H54 (cell line): ENCODE measurements around the gene RPGRIP1.

Experiments used
- DNase-seq: peaks from one replicate; pipeline ENCODE4 v3.0.0; 2011; ENCODE audit warnings: low spot score, mixed read lengths; ENCODE audit not compliant: insufficient read length
- FAIRE-seq: peaks from 3 replicates; lab custom pipeline; 2011; peaks lifted over from hg19 to GRCh38; lab: Jason Lieb, UNC
- POLR2A ChIP-seq: IDR thresholded peaks from 2 replicates; pipeline ENCODE4 v1.6.1; 2011; ENCODE audit warnings: low read depth, mild to moderate bottlenecking, low read length

Gene RPGRIP1

DNA sequence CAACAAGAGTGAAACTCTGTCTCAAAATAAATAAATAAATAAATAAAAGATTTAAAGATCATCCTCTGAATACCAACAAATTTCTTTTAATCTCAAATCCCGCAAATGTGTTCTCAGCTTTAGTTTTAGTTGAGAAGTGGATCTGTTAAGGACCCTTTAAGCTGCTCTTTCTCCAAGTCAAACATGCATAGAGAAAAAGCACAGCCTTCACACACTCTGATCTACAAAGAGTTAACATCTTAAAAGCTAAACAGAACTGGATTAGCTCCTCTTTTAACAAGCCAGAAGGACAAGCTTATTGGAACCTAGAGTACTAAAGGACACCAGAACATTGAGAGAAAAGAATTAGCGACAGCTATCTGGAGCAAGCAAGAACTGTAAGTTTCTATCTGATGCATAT is at the start of gene RPGRIP1:
Gene RPGRIP1, plus strand, starts transcription at position 301 of the 400 bp plus-strand sequence. CDS start 7,894 bp downstream, outside the sequence.
- DNase-seq (no peak), FAIRE-seq (no peak)
- TF ChIP-seq POLR2A, result no peak

- TF ChIP-seq POLR2A, result no peak
- no peak for FAIRE-seq
- no peak for DNase-seq
Observed at GRCh38 chr14:21231020-21231652, 48.7 kb upstream of the RPGRIP1 start.

DNA sequence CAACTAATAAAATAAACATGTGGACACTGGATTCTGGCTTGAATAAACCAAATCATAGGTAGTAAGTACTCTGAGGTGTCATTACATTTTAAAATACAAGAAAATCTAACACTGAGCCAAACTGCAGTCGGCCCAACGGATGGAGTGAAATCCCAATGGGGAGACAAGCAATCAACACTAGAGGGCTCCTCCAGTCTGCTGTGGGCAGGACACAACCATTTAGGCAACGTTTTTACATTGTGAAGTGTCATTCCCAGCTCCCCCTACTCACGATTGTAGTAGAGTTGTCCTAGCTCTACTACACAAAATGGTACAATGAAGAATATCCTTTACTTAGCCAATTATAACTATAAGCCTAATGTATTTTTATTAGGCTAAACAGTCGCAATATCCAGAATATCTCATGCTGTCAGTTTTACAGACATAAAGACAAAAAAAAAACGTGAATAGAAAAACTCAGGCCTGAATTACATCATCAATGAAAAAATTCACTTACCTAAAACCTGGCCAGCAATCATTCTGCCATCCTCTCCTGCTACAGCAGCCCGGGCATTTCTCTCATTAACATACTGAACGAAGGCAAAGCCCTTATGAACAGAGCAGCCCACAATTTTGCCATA is 46.3 kb upstream of the RPGRIP1 start:
- no peak for DNase-seq
- TF ChIP-seq POLR2A, result no peak
- FAIRE-seq, result no peak

DNA sequence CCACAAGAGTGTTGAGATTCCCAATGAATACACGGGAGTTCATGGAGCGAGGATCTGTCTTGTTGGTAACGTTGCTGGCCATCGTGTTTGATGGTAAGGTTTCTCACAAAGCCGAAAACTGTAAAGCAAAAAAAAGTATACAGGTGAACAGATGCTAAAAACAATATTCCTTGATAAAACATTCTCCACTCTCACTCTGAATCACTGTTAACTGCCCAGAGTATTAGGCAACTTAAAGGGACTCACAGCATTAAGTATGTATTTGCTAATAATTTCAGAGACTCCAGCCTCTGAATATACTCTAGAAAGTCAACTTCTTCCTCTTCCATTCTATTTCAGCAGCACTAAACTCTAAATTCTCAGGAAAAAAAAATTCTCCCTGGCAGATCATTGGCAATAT is 45.8 kb upstream of the RPGRIP1 start:
- DNase-seq (no peak), FAIRE-seq (no peak)
- TF ChIP-seq POLR2A, result no peak

- no peak for DNase-seq
- TF ChIP-seq POLR2A, result no peak
- FAIRE-seq, result no peak
Observed at GRCh38 chr14:21236948-21237797, 42.7 kb upstream of the RPGRIP1 start.

GRCh38 chr14:21238823-21239518 is 40.9 kb upstream of the RPGRIP1 start:
- TF ChIP-seq POLR2A, result no peak
- DNase-seq (no peak), FAIRE-seq (no peak)

DNA sequence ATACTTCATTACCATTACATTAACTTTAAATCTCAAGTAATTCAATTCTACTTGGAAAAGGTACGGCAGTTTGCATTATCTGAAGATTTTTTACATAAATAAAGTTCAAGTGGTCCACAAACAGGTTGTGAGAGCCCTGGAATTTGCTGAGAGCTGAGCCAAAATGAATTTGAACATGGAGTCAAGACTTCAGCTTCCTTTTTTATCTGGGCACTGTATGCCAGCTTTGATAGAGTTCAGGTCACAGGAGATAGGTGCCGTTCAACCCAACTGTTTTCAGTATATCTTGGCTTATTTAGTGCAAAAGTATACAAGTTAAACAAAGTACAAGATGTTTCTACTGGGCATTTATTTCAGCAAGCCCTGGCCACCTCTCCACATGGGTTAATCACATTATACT is 39.5 kb upstream of the RPGRIP1 start:
- TF ChIP-seq POLR2A, result no peak
- DNase-seq (no peak), FAIRE-seq (no peak)

DNA sequence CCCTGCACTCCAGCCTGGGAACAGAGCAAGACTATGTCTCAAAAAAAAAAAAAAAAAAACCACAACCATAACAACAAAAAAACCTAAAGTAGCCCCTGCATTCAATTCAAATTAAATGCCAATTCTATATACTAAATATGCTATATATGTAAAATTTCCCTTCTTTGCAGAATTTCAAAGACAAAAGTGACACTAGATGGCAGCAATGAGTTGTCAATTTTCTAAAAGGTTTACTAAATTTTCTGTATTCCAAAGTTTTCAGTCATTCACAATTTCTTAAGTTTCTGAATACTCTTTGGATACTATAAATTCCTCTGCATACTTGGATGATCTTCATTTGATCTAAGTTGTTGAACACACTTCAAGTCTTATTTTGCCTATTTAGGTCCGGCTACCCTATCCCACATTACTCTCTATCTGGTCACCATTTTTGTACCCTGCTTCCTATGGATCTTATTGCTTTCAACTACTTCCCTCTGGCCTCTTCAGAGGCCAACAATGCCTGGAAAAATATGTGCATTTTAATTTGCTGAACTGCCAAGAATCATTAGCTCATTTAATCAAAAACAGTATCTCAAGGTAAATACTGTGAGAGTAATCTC is 38.6 kb upstream of the RPGRIP1 start:
- no peak for TF ChIP-seq POLR2A
- no peak for FAIRE-seq
- no peak for DNase-seq

DNA sequence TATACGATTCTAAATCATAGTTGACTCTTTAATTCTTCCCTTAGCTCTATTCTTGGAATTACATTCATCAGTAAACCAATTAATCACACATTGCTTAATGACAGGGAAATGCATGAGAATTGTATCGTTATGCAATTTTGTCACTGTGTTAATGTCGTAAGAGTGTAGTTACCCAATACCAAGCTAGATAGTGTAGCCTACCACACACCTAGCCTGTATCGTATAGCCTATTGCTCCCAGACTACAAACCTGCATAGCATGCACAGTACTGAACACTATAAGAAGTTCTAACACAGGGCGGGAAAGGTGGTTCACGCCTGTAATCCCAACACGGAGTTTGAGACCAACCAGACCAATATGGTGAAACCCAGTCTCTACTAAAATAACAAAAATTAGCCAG is 35.3 kb upstream of the RPGRIP1 start:
- TF ChIP-seq POLR2A, result no peak
- FAIRE-seq, result no peak
- no peak for DNase-seq

DNA sequence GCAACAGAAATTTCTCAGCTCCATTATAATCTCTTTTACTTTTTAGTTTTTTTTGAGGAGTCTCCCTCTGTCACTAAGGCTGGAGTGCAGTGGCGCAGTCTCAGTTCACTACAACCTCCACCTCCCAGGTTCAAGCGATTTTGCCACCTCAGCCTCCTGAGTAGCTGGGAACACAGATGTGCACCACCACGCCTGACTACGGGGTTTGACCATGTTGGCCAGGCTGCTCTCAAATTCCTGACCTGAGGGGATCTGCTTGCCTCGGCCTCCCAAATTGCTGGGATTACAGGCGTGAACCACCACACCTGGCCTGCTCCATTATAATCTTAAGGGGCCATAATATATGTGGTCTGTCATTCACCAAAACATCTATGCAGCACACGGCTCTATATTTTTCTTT is 34.1 kb upstream of the RPGRIP1 start:
- DNase-seq (no peak), FAIRE-seq (no peak)
- no peak for TF ChIP-seq POLR2A

DNA sequence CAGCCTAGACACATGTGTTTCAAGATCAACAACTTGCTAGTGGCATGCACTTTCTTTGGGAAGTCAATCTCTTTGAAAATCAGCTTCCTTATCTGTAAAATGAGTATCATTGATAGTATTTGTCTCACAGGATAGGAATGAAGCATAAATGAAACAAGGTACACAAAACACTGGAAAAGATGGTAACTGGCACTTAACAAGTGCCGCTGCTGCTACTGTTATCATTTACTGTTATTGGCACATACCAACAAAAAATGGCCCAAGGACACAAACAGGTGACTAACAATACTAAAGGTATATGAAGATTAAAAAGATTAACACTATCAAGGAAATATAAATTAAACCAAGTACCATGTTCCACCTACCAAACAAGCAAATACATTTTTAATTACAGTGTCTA is 31.5 kb upstream of the RPGRIP1 start:
- FAIRE-seq, result no peak
- no peak for TF ChIP-seq POLR2A
- no peak for DNase-seq

- no peak for TF ChIP-seq POLR2A
- FAIRE-seq (no peak), DNase-seq (no peak)
Observed at GRCh38 chr14:21248739-21249411, 31.0 kb upstream of the RPGRIP1 start.

DNA sequence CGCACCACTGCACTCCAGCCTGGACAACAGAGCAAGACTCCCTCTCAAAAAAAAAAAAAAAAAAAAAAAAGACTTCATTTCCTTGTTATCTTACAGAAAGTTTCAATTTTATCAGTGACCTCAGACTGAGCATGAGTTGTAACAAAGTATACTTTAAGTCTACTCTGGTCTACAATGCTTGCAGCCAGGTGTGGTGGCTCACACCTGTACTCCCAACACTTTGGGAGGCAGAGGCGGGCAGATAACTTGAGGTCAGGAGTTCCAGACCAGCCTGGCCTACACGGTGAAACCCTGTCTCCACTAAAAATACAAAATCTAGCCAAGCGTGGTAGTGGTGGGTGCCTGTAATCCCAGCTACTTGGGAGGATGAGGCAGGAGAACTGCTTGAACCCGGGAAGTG is 28.7 kb upstream of the RPGRIP1 start:
- DNase-seq (no peak), FAIRE-seq (no peak)
- no peak for TF ChIP-seq POLR2A
